Heart left ventricle (tissue), 16 donors: Measurements from ENCODE around the gene MRRF. TPM values are rescaled to one million over a fixed set of nuclear protein-coding genes. Genes with fewer than 3 reads are reported as not detected.
A peak's percentile ranks its signal among the peaks of the same experiment; 100 is the strongest.

Experiments
- ATAC-seq, 4 donors: fragments of 200-7000 bp; cut with Tn5 transposase; one replicate each; pipeline ENCODE4 v1.9.1; 2020 to 2022; ENCODE audit warnings: moderate library complexity in 4 of 4, mild to moderate bottlenecking in 3 of 4, moderate number of reproducible peaks in 1 of 4
- DNase-seq, 5 donors: peaks; one replicate each; pipeline ENCODE4 v3.0.0-alpha.2; 2020
- H3K27ac ChIP-seq, 12 donors: fragments of 200-600 bp; sonication (generic) in 4 of 12; one replicate each; pipeline versions ENCODE4 v1.5.0 to v1.8.0; 2016 to 2022; ENCODE audit warnings: mild to moderate bottlenecking in 2 of 12
- H3K27me3 ChIP-seq, 9 donors: fragments of 200-600 bp; sonication (generic) in 2 of 9; one replicate each; pipeline versions ENCODE4 v1.5.1 to v1.8.0; 2016 to 2022; ENCODE audit warnings: mild to moderate bottlenecking in 3 of 9
- H3K36me3 ChIP-seq, 9 donors: fragments of 200-600 bp; sonication (generic) in 2 of 9; one replicate each; pipeline versions ENCODE4 v1.5.0 to v1.8.0; 2018 to 2022; ENCODE audit warnings: mild to moderate bottlenecking in 2 of 9
- H3K4me1 ChIP-seq, 12 donors: fragments of 200-600 bp; sonication (generic) in 4 of 12; one replicate each; pipeline versions ENCODE4 v1.5.0 to v1.8.0; 2016 to 2022; ENCODE audit warnings: mild to moderate bottlenecking in 3 of 12
- H3K4me3 ChIP-seq, 12 donors: fragments of 200-600 bp; sonication (generic) in 4 of 12; one replicate each; pipeline versions ENCODE4 v1.5.0 to v1.8.0; 2017 to 2022; ENCODE audit warnings: mild to moderate bottlenecking in 9 of 12, moderate library complexity in 4 of 12
- H3K9me3 ChIP-seq, 12 donors: fragments of 200-600 bp; sonication (generic) in 4 of 12; one replicate each; pipeline versions ENCODE4 v1.5.0 to v1.8.0; 2016 to 2022; ENCODE audit warnings: mild to moderate bottlenecking in 1 of 12
- POLR2A ChIP-seq, 2 donors: fragments of 450-650 bp; IDR thresholded peaks; one replicate each; pipeline ENCODE4 v1.6.1; 2017; ENCODE audit warnings: antibody characterized with exemption in 2 of 2, mild to moderate bottlenecking in 2 of 2, moderate library complexity in 2 of 2
- WGBS, 4 donors: extraction: QIAGEN DNeasy Blood & Tissue Kit in 2 of 4; methylation state at CpG; one replicate each; pipeline versions ENCODE4 v1.1.5 to v1.1.7; 2013 to 2018; 5-methylcytosine and 5-hydroxymethylcytosine counted together
- intact Hi-C, 10 donors: fragments of 100-400 bp; cut with DNase I; formaldehyde crosslinking; loops; one replicate each; pipeline versions ENCODE4 v1.11.1 to v1.14.2; 2022
- polyA plus RNA-seq, 2 donors: library from polyadenylated mRNA; stranded (reverse); fragments of 200-250 nt; gene quantifications; one replicate each; pipeline ENCODE4 v1.2.3, GENCODE V29; 2013
- total RNA-seq, 9 donors: library from RNA; depleted of rRNA in 2 of 9; stranded (reverse); fragments of >200 nt in 2 of 9; fragmentation: NEBNext Ultra II Directional in 3 of 9; extraction: Animal tissue kit (Norgen Biotek cat#: 25700) in 3 of 9; gene quantifications; one replicate each; pipeline versions ENCODE4 v1.1.0 to v1.2.4, GENCODE V29; 2016 to 2023
- TF ChIP-seq, protein P1 (sequence below), 12 donors: fragments of 200-600 bp; sonication (generic) in 4 of 12; IDR thresholded peaks; one replicate each; pipeline versions ENCODE4 v1.5.0 to v1.8.0; 2018 to 2022; ENCODE audit warnings: antibody characterized with exemption in 12 of 12, mild to moderate bottlenecking in 5 of 12
- donor health status: ischemic (EF 13 %, LVEDD 7.1; RV severe dilation, severe dysfunction).
- donor health status: healthy with polysubstance abuse.
- donor health status: DM: no; HTN: yes; CAD: no.
- donor health status: DM: no; HTN: no; CAD: no.
- donor health status: ischemic (EF 25% LVEDD 6.9; RV normal size, moderate dysfunction).
- donor health status: ischemic (EF 25% LVEDD 5.7; RV mildly dilated, moderate dysfunction).
- donor health status: healthy.
- donor health status: DM: yes; HTN: yes; CAD: no.
- donor health status: ischemic (EF 35%, LVEDD 5.7; RV mildly dilated, moderate dysfunction).
- donor health status: nonischemic (EF 11% LVEDD 7.7; RV severe dilation, severe dysfunction).
- donor health status: DM: yes; HTN: yes; CAD: no.
- donor health status: PGD.
- donor health status: ischemic (EF 29% LVEDD 5.4; RV normal size, mild dysfunction).
- donor health status: nonischemic (EF 23%, LVEDD 6.1; RV moderate dilation, normal function).

Gene MRRF
- total and polyA plus RNA-seq, 11 donors, result 27.0 to 48.1 (median 36.0) TPM

DNA sequence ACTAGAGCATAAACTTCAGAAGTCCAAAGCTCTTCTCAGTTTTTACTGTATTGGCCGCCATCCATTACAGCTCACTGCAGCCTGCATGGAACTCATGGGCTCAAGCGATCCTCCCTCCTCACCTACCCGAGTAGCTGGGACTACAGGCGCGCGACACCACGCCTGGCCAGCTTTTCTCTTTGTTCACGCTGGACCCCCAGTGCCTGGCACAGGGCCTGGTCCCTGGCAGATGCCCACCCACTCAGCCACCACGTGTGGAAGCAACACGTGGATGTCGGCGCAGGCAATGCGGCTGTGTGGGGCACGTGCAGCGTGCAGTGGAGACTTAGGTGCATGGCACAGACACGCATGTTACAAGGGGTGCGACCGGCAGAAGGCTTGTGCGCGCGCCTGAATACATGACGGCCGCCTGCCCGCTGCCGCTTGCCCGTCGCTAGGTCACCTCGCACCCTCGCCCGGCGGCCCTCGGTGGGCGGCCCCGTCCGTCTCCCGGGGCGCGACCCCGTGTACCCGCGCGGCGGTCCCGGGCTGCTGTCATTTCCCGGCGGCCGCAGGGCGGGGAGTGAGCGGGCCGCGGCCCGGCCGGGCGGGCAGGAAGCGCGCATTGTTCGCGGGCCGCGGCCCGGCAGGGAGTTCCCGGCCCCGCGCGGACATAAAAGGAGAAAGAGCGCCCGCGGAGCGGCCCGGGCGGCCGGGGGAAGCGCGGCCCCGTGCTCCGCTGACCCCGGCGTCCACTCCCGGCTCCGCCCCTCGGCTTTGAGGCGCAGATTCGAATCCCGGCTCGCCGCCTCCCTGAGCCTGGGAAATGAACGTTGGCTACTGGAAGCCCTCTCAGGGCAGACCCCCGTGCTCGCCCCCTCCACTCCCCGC, 82.0 kb downstream of the MRRF start:
- DNase-seq (peak; percentile 71 to 82 (median 73)), ATAC-seq (peak in 3 of 4 donors; percentile 78 to 82 (median 78))
- H3K36me3 ChIP-seq, result no peaks in the 10 kb centered on the region
- peak overlapping the region; percentile 25 to 87 (median 77) for H3K27ac ChIP-seq
- peaks cover 0 to 23% (median 17%) of the 10 kb centered on the region in 12 donors for H3K4me1 ChIP-seq
- intact Hi-C loops, result loop anchor here in 6 of 10 donors (2.0 to 10.0 kb wide), 7 partner anchors 79 to 802 kb away; partner anchors contain the start of genes MRRF (in 5 of the 6), RBM18 (in 5 of the 6) and LHX6 (in 1 of the 6)
- H3K4me3 ChIP-seq, result peak overlapping the region; percentile 24 to 64 (median 56)
- no peaks in the 10 kb centered on the region for H3K9me3 ChIP-seq
- 3 to 7% (median 3%) methylated on average over 42 to 90 of the region's 90 CpGs for whole genome bisulfite sequencing, 4 donors
- TF ChIP-seq POLR2A (IDR thresholded peaks at IDR 0.05), result no peak
- TF ChIP-seq, protein P1, sequence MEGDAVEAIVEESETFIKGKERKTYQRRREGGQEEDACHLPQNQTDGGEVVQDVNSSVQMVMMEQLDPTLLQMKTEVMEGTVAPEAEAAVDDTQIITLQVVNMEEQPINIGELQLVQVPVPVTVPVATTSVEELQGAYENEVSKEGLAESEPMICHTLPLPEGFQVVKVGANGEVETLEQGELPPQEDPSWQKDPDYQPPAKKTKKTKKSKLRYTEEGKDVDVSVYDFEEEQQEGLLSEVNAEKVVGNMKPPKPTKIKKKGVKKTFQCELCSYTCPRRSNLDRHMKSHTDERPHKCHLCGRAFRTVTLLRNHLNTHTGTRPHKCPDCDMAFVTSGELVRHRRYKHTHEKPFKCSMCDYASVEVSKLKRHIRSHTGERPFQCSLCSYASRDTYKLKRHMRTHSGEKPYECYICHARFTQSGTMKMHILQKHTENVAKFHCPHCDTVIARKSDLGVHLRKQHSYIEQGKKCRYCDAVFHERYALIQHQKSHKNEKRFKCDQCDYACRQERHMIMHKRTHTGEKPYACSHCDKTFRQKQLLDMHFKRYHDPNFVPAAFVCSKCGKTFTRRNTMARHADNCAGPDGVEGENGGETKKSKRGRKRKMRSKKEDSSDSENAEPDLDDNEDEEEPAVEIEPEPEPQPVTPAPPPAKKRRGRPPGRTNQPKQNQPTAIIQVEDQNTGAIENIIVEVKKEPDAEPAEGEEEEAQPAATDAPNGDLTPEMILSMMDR (IDR thresholded peaks at IDR 0.05), result peak in 1 of 12 donors; percentile 4
- peaks cover 0 to 5% (median 0%) of the 10 kb centered on the region in 9 donors for H3K27me3 ChIP-seq

DNA sequence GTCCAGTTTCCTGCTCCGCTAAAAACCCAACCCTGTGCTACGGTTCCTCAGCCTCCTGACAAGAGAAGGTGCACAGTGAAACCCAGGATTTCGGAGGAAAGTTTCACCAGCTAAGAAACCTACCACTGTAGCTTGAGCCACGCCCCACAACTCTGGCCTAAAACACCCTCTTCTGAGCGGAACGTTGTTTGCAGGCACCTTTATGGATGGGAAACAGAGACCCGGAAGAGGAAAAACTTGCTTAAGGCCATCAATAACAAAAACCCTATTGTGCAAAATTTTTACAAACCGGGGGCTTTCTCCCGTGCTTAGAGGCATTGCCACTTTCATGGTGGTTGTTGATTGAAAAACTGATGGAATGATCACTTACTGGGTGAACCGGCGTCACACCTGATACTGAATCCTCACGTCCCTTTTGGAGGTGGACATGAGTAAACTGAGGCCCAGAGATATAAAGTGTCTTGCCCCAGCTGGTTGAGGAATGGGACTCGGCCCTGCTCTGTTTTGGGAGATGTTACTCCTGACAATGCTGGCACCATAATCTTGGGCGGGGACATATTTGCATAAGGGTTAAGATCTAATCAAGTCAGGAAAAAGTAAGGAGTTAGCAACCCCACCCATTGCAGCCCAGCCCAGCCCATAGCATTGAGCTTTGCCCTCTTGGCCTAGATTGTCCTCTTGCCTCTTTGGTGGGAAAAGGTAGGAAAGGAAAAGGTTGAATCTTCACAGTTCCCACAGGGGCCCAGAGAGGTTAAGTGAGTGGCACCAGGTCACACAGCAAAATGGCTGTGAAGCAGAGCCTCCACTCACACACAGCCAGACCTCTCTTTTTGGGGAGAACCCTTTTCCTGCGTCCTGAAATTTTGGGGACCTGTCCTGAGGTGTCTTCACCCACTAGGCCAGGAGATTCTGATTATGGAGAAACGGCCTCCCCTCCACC, 82.9 kb downstream of the MRRF start:
- Histone ChIP-seq H3K4me1 (peaks cover 0 to 23% (median 17%) of the 10 kb centered on the region in 12 donors), H3K36me3 (no peaks in the 10 kb centered on the region), H3K27ac (peak overlapping the region; percentile 25 to 87 (median 74)), H3K4me3 (peak overlapping the region; percentile 24 to 64 (median 56)), H3K9me3 (peaks cover 0 to under 1% (median 0%) of the 10 kb centered on the region in 12 donors), H3K27me3 (peaks cover 0 to 5% (median 0%) of the 10 kb centered on the region in 9 donors)
- ATAC-seq (peak in 2 of 4 donors; percentile 2 to 28), DNase-seq (no peak)
- intact Hi-C loops, result loop anchor here in 8 of 10 donors (2.0 to 10.0 kb wide), 9 partner anchors 80 to 803 kb away; partner anchors contain the start of genes MRRF (in 5 of the 8), RBM18 (in 5 of the 8) and LHX6 (in 1 of the 8)
- TF ChIP-seq POLR2A (IDR thresholded peaks at IDR 0.05), result no peak
- TF ChIP-seq, protein P1 (IDR thresholded peaks at IDR 0.05), result no peak
- 35 to 42% (median 41%) methylated on average over 15 to 16 of the region's 16 CpGs for WGBS, 4 donors

DNA sequence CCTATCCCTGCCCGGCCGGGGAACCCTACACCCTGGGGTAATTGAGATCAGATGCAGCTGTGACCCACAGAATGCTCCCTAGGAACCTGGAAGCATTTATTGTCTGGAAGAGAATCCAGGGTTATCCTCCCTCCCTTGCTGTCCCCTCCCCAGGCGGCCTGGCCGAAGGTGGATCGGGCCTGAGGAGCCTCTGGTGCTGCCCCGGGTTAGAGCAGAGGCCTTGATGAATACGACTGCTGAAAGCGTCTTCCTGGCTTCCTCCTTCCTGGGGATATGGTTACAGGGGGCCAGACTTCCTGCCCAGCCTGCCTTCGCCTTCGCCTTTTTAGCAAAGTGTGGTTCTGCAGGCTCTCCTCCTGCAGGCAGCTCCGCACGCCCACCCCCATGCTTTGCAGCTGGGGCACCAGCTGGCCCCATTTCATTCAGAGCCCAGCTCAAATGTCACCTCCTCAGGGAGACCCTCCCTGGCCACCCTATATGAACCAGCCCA, 83.7 kb downstream of the MRRF start:
- H3K27ac ChIP-seq, result peak overlapping the region in 9 of 12 donors; percentile 28 to 81 (median 73)
- H3K27me3 ChIP-seq, result peaks cover 0 to 5% (median 0%) of the 10 kb centered on the region in 9 donors
- TF ChIP-seq, protein P1 (IDR thresholded peaks at IDR 0.05), result no peak
- TF ChIP-seq POLR2A (IDR thresholded peaks at IDR 0.05), result no peak
- DNase-seq (no peak), ATAC-seq (no peak)
- peaks cover 0 to 5% (median 0%) of the 10 kb centered on the region in 12 donors for H3K9me3 ChIP-seq
- intact Hi-C loops, result loop anchor here in 8 of 10 donors (2.0 to 10.0 kb wide), 8 partner anchors 81 to 804 kb away; partner anchors contain the start of genes MRRF (in 4 of the 8), RBM18 (in 4 of the 8) and LHX6 (in 1 of the 8)
- peaks cover 0 to 23% (median 17%) of the 10 kb centered on the region in 12 donors for H3K4me1 ChIP-seq
- no peaks in the 10 kb centered on the region for H3K36me3 ChIP-seq
- 47 to 81% (median 58%) methylated on average over 10 to 12 of the region's 12 CpGs for WGBS, 4 donors
- H3K4me3 ChIP-seq, result no peak overlapping the region
